ENCODE data around the gene EPHA10.
"Not testable (repeated sequence)": the region's sequence is repeated elsewhere in the genome, so short reads cannot be mapped to it uniquely, and the experiment has no call there.

GRCh38 chr1:37737975-37738374 lies 26.9 kb downstream of the EPHA10 start:
- TF ChIP-seq BHLHE40 (IDR thresholded peaks at IDR 0.05; ENCODE audit: low read depth, low read length); FOXS1 (CRISPR knock-in tag; IDR thresholded peaks at IDR 0.05); POLR2A (IDR thresholded peaks at IDR 0.05; ENCODE audit: low read length); JUN (IDR thresholded peaks at IDR 0.05); CHD2 (IDR thresholded peaks at IDR 0.05; ENCODE audit: low read length, partially characterized antibody); JUNB (IDR thresholded peaks at IDR 0.05): not testable (repeated sequence)
- TF ChIP-seq, protein P1, sequence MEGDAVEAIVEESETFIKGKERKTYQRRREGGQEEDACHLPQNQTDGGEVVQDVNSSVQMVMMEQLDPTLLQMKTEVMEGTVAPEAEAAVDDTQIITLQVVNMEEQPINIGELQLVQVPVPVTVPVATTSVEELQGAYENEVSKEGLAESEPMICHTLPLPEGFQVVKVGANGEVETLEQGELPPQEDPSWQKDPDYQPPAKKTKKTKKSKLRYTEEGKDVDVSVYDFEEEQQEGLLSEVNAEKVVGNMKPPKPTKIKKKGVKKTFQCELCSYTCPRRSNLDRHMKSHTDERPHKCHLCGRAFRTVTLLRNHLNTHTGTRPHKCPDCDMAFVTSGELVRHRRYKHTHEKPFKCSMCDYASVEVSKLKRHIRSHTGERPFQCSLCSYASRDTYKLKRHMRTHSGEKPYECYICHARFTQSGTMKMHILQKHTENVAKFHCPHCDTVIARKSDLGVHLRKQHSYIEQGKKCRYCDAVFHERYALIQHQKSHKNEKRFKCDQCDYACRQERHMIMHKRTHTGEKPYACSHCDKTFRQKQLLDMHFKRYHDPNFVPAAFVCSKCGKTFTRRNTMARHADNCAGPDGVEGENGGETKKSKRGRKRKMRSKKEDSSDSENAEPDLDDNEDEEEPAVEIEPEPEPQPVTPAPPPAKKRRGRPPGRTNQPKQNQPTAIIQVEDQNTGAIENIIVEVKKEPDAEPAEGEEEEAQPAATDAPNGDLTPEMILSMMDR (IDR thresholded peaks at IDR 0.05), result not testable (repeated sequence)
